IMR-90 (cell line): ENCODE results near the gene SAMHD1.

Source experiments
- CTCF ChIP-seq: conservative IDR thresholded peaks from 2 replicates; pipeline ENCODE4 v1.5.1; 2012; ENCODE audit warnings: mild to moderate bottlenecking, low read depth, low read length, improper control_type of control experiment
- ELK1 ChIP-seq: fragments of 150-350 bp; IDR thresholded peaks from 2 replicates; pipeline ENCODE4 v1.6.1; 2016; ENCODE audit warnings: low read depth, mild to moderate bottlenecking, low read length, moderate library complexity, borderline replicate concordance

- TF ChIP-seq CTCF, result no peak
- TF ChIP-seq ELK1, result no peak
These were observed 70.7 kb downstream of the SAMHD1 start for GRCh38 chr20:36880741-36881250.
